BJ (cell line): ENCODE results near the gene GALNT17. TPM values are rescaled to one million over a fixed set of nuclear protein-coding genes. Genes with fewer than 3 reads are reported as not detected.

Experiments
- CTCF ChIA-PET: fragments of 350-600 bp; formaldehyde crosslinking; extraction: SDS; loops from one replicate; lab custom pipeline; 2021; ENCODE audit warnings: antibody characterized with exemption, inconsistent platforms; lab: Yijun Ruan, JAX
- POLR2A ChIA-PET: fragments of 300-600 bp; sonication (Branson Sonifier 250); formaldehyde crosslinking; extraction: SDS; loops from one replicate; lab custom pipeline; 2021; ENCODE audit warnings: antibody characterized with exemption; lab: Charles Lee
- DNase-seq: peaks from one replicate; pipeline ENCODE4 v3.0.0-alpha.2; 2011; ENCODE audit warnings: low read depth
- H3K27me3 ChIP-seq: 2 replicates; pipeline ENCODE4 v1.6.0; 2011; ENCODE audit warnings: low read length; ENCODE audit not compliant: control insufficient read depth, insufficient read depth
- H3K36me3 ChIP-seq: 2 replicates; pipeline ENCODE4 v1.5.1; 2011; ENCODE audit warnings: low read length; ENCODE audit not compliant: control insufficient read depth, insufficient read depth
- H3K4me3 ChIP-seq: 2 replicates; pipeline ENCODE4 v1.5.1; 2011; ENCODE audit warnings: low read depth, mild to moderate bottlenecking, control low read depth, low read length
- CTCF ChIP-seq: IDR thresholded peaks from 2 replicates; pipeline ENCODE4 v1.5.1; 2011; ENCODE audit warnings: low read depth, mild to moderate bottlenecking, control low read depth, inconsistent platforms, low read length, moderate library complexity; ENCODE audit not compliant: insufficient read depth
- polyA plus RNA-seq: library from polyadenylated mRNA; depleted of rRNA; stranded (reverse); fragments of >200 nt; gene quantifications from 2 replicates; pipeline ENCODE4 v1.2.3, GENCODE V29; 2011

The GALNT17 gene
- polyA plus RNA-seq, 1 experiment: not detected

DNA sequence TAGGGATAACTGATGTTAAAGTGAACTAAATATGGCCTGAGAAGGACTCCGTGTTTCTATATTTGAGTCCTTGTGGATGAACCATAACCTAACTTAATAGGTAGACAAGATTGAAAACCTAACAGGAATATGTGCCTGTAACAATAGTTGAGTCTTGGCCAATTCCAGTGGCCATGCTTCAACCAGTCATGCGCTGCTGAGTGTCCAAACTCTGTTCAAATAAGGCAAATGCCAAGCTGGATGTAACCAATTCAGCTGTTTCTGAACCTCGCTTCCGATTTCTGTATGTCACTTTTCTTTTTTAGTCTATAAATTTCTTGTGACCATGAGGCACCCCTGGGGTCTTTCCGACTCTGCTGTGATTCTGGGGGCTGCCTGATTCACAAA, 608.2 kb downstream of the GALNT17 start:
- no peak for TF ChIP-seq CTCF
- ChIA-PET CTCF (interaction anchor here (0.8 kb wide), 1 partner anchor 12 kb away, joined by 3 read pairs; no protein-coding TSS in a partner anchor), POLR2A (no interaction called here)
- no peak for DNase-seq
- Histone ChIP-seq H3K27me3 (no peaks in the 10 kb centered on the region), H3K36me3 (no peaks in the 10 kb centered on the region), H3K4me3 (no peak overlapping the region)

- Histone ChIP-seq H3K36me3 (no peaks in the 10 kb centered on the region), H3K27me3 (no peaks in the 10 kb centered on the region), H3K4me3 (no peak overlapping the region)
- no peak for TF ChIP-seq CTCF
- no peak for DNase-seq
- POLR2A ChIA-PET: no interaction called here
- CTCF ChIA-PET: interaction anchor here (1.2 kb wide), 1 partner anchor 9 kb away, joined by 3 read pairs; no protein-coding TSS in a partner anchor
These were observed 614.1 kb downstream of the GALNT17 start for GRCh38 chr7:71746006-71746405.

GRCh38 chr7:71750290-71750689, 618.3 kb downstream of the GALNT17 start:
- Histone ChIP-seq H3K4me3 (no peak overlapping the region), H3K27me3 (no peaks in the 10 kb centered on the region), H3K36me3 (no peaks in the 10 kb centered on the region)
- ChIA-PET POLR2A (no interaction called here), CTCF (no interaction called here)
- DNase-seq: no peak
- no peak for TF ChIP-seq CTCF

- POLR2A ChIA-PET: no interaction called here
- Histone ChIP-seq H3K27me3 (no peaks in the 10 kb centered on the region), H3K4me3 (no peak overlapping the region), H3K36me3 (no peaks in the 10 kb centered on the region)
- DNase-seq: no peak
- CTCF ChIA-PET: interaction anchor here (0.7 to 2.1 kb wide), 4 partner anchors 9 to 17 kb away, joined by 3 to 8 read pairs (median 4); no protein-coding TSS in a partner anchor
- peak; percentile 50 for TF ChIP-seq CTCF
These were observed 620.4 kb downstream of the GALNT17 start for GRCh38 chr7:71752171-71752935.

GRCh38 chr7:71753236-71753635, 621.3 kb downstream of the GALNT17 start:
- CTCF ChIA-PET: interaction anchor here (1.8 kb wide), 1 partner anchor 11 kb away, joined by 6 read pairs; no protein-coding TSS in a partner anchor
- TF ChIP-seq CTCF: no peak
- Histone ChIP-seq H3K36me3 (no peaks in the 10 kb centered on the region), H3K4me3 (no peak overlapping the region), H3K27me3 (no peaks in the 10 kb centered on the region)
- DNase-seq: no peak
- POLR2A ChIA-PET: no interaction called here
